Tibial nerve (tissue), 4 donors: Measurements from ENCODE around the gene FAM170B.

ENCODE experiments used
- EP300 ChIP-seq, 2 donors: sonication (generic); formaldehyde crosslinking; IDR thresholded peaks; one replicate each; pipeline ENCODE4 v1.6.1; 2017; ENCODE audit warnings: antibody characterized with exemption in 2 of 2, mild to moderate bottlenecking in 1 of 2
- POLR2A ChIP-seq, 2 donors: fragments of 450-650 bp; IDR thresholded peaks; one replicate each; pipeline ENCODE4 v1.6.1; 2017; ENCODE audit warnings: antibody characterized with exemption in 2 of 2, mild to moderate bottlenecking in 2 of 2, moderate library complexity in 2 of 2
- TF ChIP-seq, protein P1 (sequence below), 5 experiments: fragments of 200-600 bp in 3 of 5; fragments of 450-650 bp in 2 of 5; sonication (generic) in 3 of 5; IDR thresholded peaks; one replicate each; pipeline ENCODE4 v1.5.1; 2016 to 2019; ENCODE audit warnings: antibody characterized with exemption in 5 of 5, mild to moderate bottlenecking in 3 of 5, moderate library complexity in 2 of 5

DNA sequence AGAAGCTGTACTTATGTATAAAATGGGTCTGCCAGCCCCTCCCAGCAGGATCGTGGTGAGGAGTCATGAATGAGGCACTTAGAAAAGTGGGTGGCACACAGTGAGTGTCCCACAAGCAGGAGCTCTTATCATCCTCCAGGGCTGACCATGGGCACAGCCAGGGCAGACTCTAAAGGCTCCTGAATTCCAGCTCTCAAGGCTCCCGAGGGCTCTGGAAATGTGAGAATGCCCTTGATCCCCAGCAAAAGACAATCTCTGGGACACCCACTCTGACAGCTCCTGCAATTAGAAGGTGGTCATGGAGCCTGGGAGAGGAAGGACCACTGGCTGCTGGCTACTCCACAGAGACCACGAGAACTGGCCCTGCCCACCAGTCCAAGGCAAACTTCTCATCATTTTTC, 20.1 kb downstream of the FAM170B start:
- TF ChIP-seq, protein P1, sequence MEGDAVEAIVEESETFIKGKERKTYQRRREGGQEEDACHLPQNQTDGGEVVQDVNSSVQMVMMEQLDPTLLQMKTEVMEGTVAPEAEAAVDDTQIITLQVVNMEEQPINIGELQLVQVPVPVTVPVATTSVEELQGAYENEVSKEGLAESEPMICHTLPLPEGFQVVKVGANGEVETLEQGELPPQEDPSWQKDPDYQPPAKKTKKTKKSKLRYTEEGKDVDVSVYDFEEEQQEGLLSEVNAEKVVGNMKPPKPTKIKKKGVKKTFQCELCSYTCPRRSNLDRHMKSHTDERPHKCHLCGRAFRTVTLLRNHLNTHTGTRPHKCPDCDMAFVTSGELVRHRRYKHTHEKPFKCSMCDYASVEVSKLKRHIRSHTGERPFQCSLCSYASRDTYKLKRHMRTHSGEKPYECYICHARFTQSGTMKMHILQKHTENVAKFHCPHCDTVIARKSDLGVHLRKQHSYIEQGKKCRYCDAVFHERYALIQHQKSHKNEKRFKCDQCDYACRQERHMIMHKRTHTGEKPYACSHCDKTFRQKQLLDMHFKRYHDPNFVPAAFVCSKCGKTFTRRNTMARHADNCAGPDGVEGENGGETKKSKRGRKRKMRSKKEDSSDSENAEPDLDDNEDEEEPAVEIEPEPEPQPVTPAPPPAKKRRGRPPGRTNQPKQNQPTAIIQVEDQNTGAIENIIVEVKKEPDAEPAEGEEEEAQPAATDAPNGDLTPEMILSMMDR (IDR thresholded peaks at IDR 0.05): no peak
- no peak for TF ChIP-seq POLR2A (IDR thresholded peaks at IDR 0.05)
- no peak for TF ChIP-seq EP300 (IDR thresholded peaks at IDR 0.05)
